HG03039 (cell line): ENCODE data around the gene TMEM59L.
"Not testable (repeated sequence)": the region's sequence is repeated elsewhere in the genome, so short reads cannot be mapped to it uniquely, and the experiment has no call there.

ENCODE experiments used
- ATAC-seq: cut with Tn5 transposase; IDR thresholded peaks from one replicate; pipeline ENCODE4 v1.9.1; 2021; ENCODE audit warnings: mild to moderate bottlenecking, moderate library complexity; ENCODE audit not compliant: unreplicated experiment

Gene TMEM59L

GRCh38 chr19:18612772-18613588 is at the start of gene TMEM59L:
Gene TMEM59L, plus strand, starts transcription at chr19:18612870. Its CDS starts 89 bp downstream, at chr19:18612959.
- no peak for ATAC-seq

- no peak for ATAC-seq
Measured at GRCh38 chr19:18566953-18567352, 45.7 kb upstream of the TMEM59L start.

GRCh38 chr19:18568367-18568766 is 44.3 kb upstream of the TMEM59L start:
- ATAC-seq, result no peak

- peak; percentile 79 for ATAC-seq
Measured at GRCh38 chr19:18571564-18572344, 40.9 kb upstream of the TMEM59L start, which contains the start of gene UBA52. Gene UBA52, plus strand, starts transcription at chr19:18571857. Its CDS starts 1,444 bp downstream, at chr19:18573301.

- ATAC-seq, result no peak
Measured at GRCh38 chr19:18574691-18575291, 37.9 kb upstream of the TMEM59L start.

GRCh38 chr19:18576383-18576782 is 36.3 kb upstream of the TMEM59L start:
- no peak for ATAC-seq

GRCh38 chr19:18577365-18577914 is 35.2 kb upstream of the TMEM59L start:
- ATAC-seq, result no peak

GRCh38 chr19:18580311-18580710 is 32.4 kb upstream of the TMEM59L start:
- ATAC-seq, result no peak

- ATAC-seq, result no peak
Measured at GRCh38 chr19:18586306-18586705, 26.4 kb upstream of the TMEM59L start.

GRCh38 chr19:18587561-18587960 is 25.1 kb upstream of the TMEM59L start:
- no peak for ATAC-seq

- no peak for ATAC-seq
Measured at GRCh38 chr19:18587962-18588610, 24.6 kb upstream of the TMEM59L start.

GRCh38 chr19:18588611-18589379 is 23.9 kb upstream of the TMEM59L start, which contains the start of gene REX1BD:
Gene REX1BD, plus strand, starts transcription at chr19:18588798. Its CDS starts 4 bp downstream, at chr19:18588802.
- peak; percentile 75 for ATAC-seq

GRCh38 chr19:18589380-18590272 is 23.0 kb upstream of the TMEM59L start:
- peak; percentile 20 for ATAC-seq

GRCh38 chr19:18590273-18591272 is 22.1 kb upstream of the TMEM59L start:
- no peak for ATAC-seq

- no peak for ATAC-seq
Measured at GRCh38 chr19:18591735-18592385, 20.8 kb upstream of the TMEM59L start.

GRCh38 chr19:18592732-18593131 is 19.9 kb upstream of the TMEM59L start:
- not testable (repeated sequence) for ATAC-seq
